ENCODE results near the gene JAK1.
"Not testable (repeated sequence)": the region's sequence is repeated elsewhere in the genome, so short reads cannot be mapped to it uniquely, and the experiment has no call there.

- not testable (repeated sequence) for TF ChIP-seq CTCF (IDR thresholded peaks at IDR 0.05; ENCODE audit: low read depth, low read length); EZH2phosphoT487 (IDR thresholded peaks at IDR 0.05; ENCODE audit: low read depth)
Measured at GRCh38 chr1:64817364-64817763, 149.0 kb downstream of the JAK1 start.

Measured in OCI-LY3 (cell line).